Measurements from ENCODE around the gene TUBGCP6.

TUBGCP6 gene

GRCh38 chr22:50226063-50226874 lies 18.6 kb downstream of the TUBGCP6 start:
- no peak for DNase-seq (ENCODE audit: low read depth)

GRCh38 chr22:50225200-50225969 lies 19.4 kb downstream of the TUBGCP6 start:
- DNase-seq (ENCODE audit: low read depth) = no peak

- no peak for DNase-seq (ENCODE audit: low read depth)
These were observed 20.8 kb downstream of the TUBGCP6 start for GRCh38 chr22:50224071-50224470.

- DNase-seq (ENCODE audit: low read depth) = no peak
These were observed 22.3 kb downstream of the TUBGCP6 start for GRCh38 chr22:50222508-50222907.

GRCh38 chr22:50221410-50222300 lies 23.2 kb downstream of the TUBGCP6 start:
- DNase-seq (ENCODE audit: low read depth) = no peak

- no peak for DNase-seq (ENCODE audit: low read depth)
These were observed 24.0 kb downstream of the TUBGCP6 start for GRCh38 chr22:50220603-50221409.

- no peak for DNase-seq (ENCODE audit: low read depth)
These were observed 24.8 kb downstream of the TUBGCP6 start for GRCh38 chr22:50219800-50220602.

- no peak for DNase-seq (ENCODE audit: low read depth)
These were observed 25.7 kb downstream of the TUBGCP6 start for GRCh38 chr22:50218996-50219727.

GRCh38 chr22:50218153-50218995 lies 26.4 kb downstream of the TUBGCP6 start:
- no peak for DNase-seq (ENCODE audit: low read depth)

GRCh38 chr22:50217543-50218152 lies 27.2 kb downstream of the TUBGCP6 start:
- no peak for DNase-seq (ENCODE audit: low read depth)

- no peak for DNase-seq (ENCODE audit: low read depth)
These were observed 27.9 kb downstream of the TUBGCP6 start for GRCh38 chr22:50216684-50217520.

- DNase-seq (ENCODE audit: low read depth) = no peak
These were observed 28.7 kb downstream of the TUBGCP6 start for GRCh38 chr22:50216055-50216683.

GRCh38 chr22:50215297-50216054 lies 29.3 kb downstream of the TUBGCP6 start:
- DNase-seq (ENCODE audit: low read depth) = no peak

- no peak for DNase-seq (ENCODE audit: low read depth)
These were observed 31.6 kb downstream of the TUBGCP6 start for GRCh38 chr22:50213263-50213662.

- DNase-seq (ENCODE audit: low read depth) = no peak
These were observed 33.7 kb downstream of the TUBGCP6 start for GRCh38 chr22:50211147-50211546.
